Transverse colon (tissue), 4 donors: ENCODE results near the gene KNDC1.

ENCODE experiments used
- CTCF ChIP-seq, 5 experiments: fragments of 200-600 bp in 3 of 5; fragments of 450-650 bp in 2 of 5; sonication (generic) in 3 of 5; IDR thresholded peaks; 1 replicate in 2 of 5; 2 replicates in 3 of 5; pipeline ENCODE4 v1.5.1; 2016 to 2017; ENCODE audit warnings: antibody characterized with exemption in 5 of 5, inconsistent platforms in 3 of 5, mild to moderate bottlenecking in 2 of 5, moderate library complexity in 1 of 5
- POLR2AphosphoS5 ChIP-seq, 3 donors: sonication (generic); formaldehyde crosslinking; IDR thresholded peaks; one replicate each; pipeline ENCODE4 v1.6.1; 2016; ENCODE audit warnings: antibody characterized with exemption in 3 of 3

GRCh38 chr10:133230387-133231195 is 70.6 kb downstream of the KNDC1 start:
- no peak for TF ChIP-seq CTCF (IDR thresholded peaks at IDR 0.05)
- TF ChIP-seq POLR2AphosphoS5 (IDR thresholded peaks at IDR 0.05): no peak
